Body of pancreas (tissue), 4 donors: ENCODE results near the gene GOLGA6A. TPM values are rescaled to one million over a fixed set of nuclear protein-coding genes. Genes with fewer than 3 reads are reported as not detected.
"Not testable (repeated sequence)": the region's sequence is repeated elsewhere in the genome, so short reads cannot be mapped to it uniquely, and the experiment has no call there.

ENCODE experiments used
- ATAC-seq: fragments of 150-250 bp; one replicate; pipeline ENCODE4 v1.9.1; 2016
- DNase-seq, 4 donors: peaks; one replicate each; pipeline ENCODE4 v3.0.0-alpha.2; 2019
- H3K27ac ChIP-seq, 4 donors: fragments of 200-600 bp; sonication (generic); 1 replicate in 3 of 4; 2 replicates in 1 of 4; pipeline versions ENCODE4 v1.5.1 to v1.6.1; 2016 to 2019; ENCODE audit warnings: mild to moderate bottlenecking in 1 of 4, mixed read lengths in 1 of 4, moderate library complexity in 1 of 4
- H3K27me3 ChIP-seq, 2 donors: fragments of 200-600 bp; sonication (generic); one replicate each; pipeline ENCODE4 v1.6.0; 2016; ENCODE audit warnings: mild to moderate bottlenecking in 1 of 2
- H3K36me3 ChIP-seq, 2 donors: fragments of 200-600 bp; sonication (generic); replicated peaks in 1 of 2; 2 replicates each; pipeline ENCODE4 v1.5.1; 2016; ENCODE audit warnings: low read depth in 2 of 2; ENCODE audit not compliant: insufficient read depth in 1 of 2
- H3K4me1 ChIP-seq: fragments of 200-600 bp; sonication (generic); one replicate; pipeline ENCODE4 v1.6.0; 2016
- H3K4me3 ChIP-seq, 2 donors: fragments of 200-600 bp; sonication (generic); 1 replicate in 1 of 2; 2 replicates in 1 of 2; pipeline ENCODE4 v1.5.1; 2016 to 2019
- H3K9me3 ChIP-seq, 3 donors: fragments of 200-600 bp; sonication (generic); 1 replicate in 2 of 3; 2 replicates in 1 of 3; pipeline ENCODE4 v1.5.1; 2016
- CTCF ChIP-seq, 7 experiments: fragments of 450-650 bp in 4 of 7; fragments of 200-600 bp in 3 of 7; sonication (generic) in 3 of 7; IDR thresholded peaks; one replicate each; pipeline ENCODE4 v1.5.1; 2016 to 2019; ENCODE audit warnings: antibody characterized with exemption in 7 of 7
- POLR2A ChIP-seq, 3 donors: fragments of 450-650 bp; IDR thresholded peaks; one replicate each; pipeline ENCODE4 v1.6.1; 2016; ENCODE audit warnings: antibody characterized with exemption in 3 of 3, mild to moderate bottlenecking in 2 of 3
- WGBS, 2 donors: methylation state at CpG; one replicate each; pipeline ENCODE4 v1.1.5; 2017; 5-methylcytosine and 5-hydroxymethylcytosine counted together
- intact Hi-C: fragments of 100-400 bp; cut with DNase I; formaldehyde crosslinking; loops from one replicate; pipeline ENCODE4 v1.15.1; 2023
- total RNA-seq, 2 donors: library from RNA; depleted of rRNA; stranded (reverse); fragments of >200 nt; gene quantifications; one replicate each; pipeline ENCODE4 v1.1.0, GENCODE V29; 2016

The GOLGA6A gene
- total RNA-seq, 2 donors from 2014 or later = not detected

DNA sequence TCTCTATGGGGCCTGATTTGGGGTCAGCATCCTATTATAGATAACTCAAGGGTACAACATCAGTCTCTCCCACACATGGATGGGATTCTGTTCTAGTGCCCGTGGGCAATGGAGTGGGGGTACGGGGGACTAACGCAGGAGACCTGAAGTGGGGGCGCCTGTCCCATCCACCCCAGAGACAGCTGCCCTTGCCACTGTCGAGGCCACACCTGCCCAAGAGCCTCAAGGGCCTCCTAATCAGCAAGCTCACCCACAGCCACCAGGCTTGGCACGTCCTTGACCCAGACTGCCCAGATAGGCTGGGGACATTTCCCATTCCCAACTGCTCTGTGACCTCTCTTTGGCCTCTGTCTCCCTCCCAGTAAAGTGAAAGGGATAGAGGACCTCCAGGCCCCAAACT, 39.5 kb upstream of the GOLGA6A start:
- ATAC-seq (no peak), DNase-seq (no peak)
- intact Hi-C loops = no loop called here
- peaks cover 0 to 3% of the 10 kb centered on the region in 2 donors for H3K27me3 ChIP-seq
- no peak overlapping the region for H3K4me3 ChIP-seq
- 63 to 67% methylated on average over 4 to 6 of the region's 6 CpGs for WGBS, 2 donors
- TF ChIP-seq POLR2A (IDR thresholded peaks at IDR 0.05) = no peak
- no peak for TF ChIP-seq CTCF (IDR thresholded peaks at IDR 0.05)
- H3K4me1 ChIP-seq = no peaks in the 10 kb centered on the region
- H3K9me3 ChIP-seq = no peaks in the 10 kb centered on the region
- H3K36me3 ChIP-seq = no peaks in the 10 kb centered on the region
- no peak overlapping the region for H3K27ac ChIP-seq

DNA sequence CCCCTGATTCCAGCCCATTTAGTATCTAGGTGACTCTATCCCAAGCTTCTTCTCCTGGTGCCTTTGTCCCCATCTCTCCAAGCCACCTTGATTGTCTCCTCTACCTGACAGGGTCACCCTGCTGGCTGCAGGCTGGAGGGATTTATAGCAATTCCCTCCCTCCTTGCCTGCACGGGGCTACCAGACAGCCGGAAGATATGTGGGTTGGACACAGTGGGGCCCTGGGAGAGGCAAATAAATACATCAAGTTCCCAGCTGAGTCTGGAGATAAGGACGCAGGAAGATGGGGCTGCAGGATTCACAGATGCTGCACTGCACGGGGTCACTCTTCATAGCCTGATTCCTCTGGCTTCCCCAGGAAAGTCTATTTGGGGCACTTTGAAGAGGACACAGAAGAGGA, 38.7 kb upstream of the GOLGA6A start:
- H3K4me1 ChIP-seq = no peaks in the 10 kb centered on the region
- no peaks in the 10 kb centered on the region for H3K9me3 ChIP-seq
- H3K27ac ChIP-seq = no peak overlapping the region
- WGBS, 2 donors = 8 to 13% methylated on average over 4 of the region's 4 CpGs
- no peak for ATAC-seq
- intact Hi-C loops = no loop called here
- H3K36me3 ChIP-seq = no peaks in the 10 kb centered on the region
- H3K27me3 ChIP-seq = peaks cover 0 to 3% of the 10 kb centered on the region in 2 donors
- no peak for DNase-seq
- TF ChIP-seq POLR2A (IDR thresholded peaks at IDR 0.05) (no peak), CTCF (IDR thresholded peaks at IDR 0.05) (no peak)
- no peak overlapping the region for H3K4me3 ChIP-seq

GRCh38 chr15:74120426-74120825, 38.1 kb upstream of the GOLGA6A start:
- intact Hi-C loops = no loop called here
- peaks cover 0 to 3% of the 10 kb centered on the region in 2 donors for H3K27me3 ChIP-seq
- H3K27ac ChIP-seq = no peak overlapping the region
- no peaks in the 10 kb centered on the region for H3K4me1 ChIP-seq
- TF ChIP-seq POLR2A (IDR thresholded peaks at IDR 0.05) (no peak), CTCF (IDR thresholded peaks at IDR 0.05) (no peak)
- H3K9me3 ChIP-seq = no peaks in the 10 kb centered on the region
- H3K4me3 ChIP-seq = no peak overlapping the region
- WGBS, 2 donors = 49 to 58% methylated on average over 6 of the region's 6 CpGs
- no peaks in the 10 kb centered on the region for H3K36me3 ChIP-seq
- DNase-seq (no peak), ATAC-seq (no peak)

- Histone ChIP-seq H3K4me1 (no peaks in the 10 kb centered on the region), H3K9me3 (no peaks in the 10 kb centered on the region), H3K4me3 (no peak overlapping the region), H3K36me3 (no peaks in the 10 kb centered on the region), H3K27me3 (no peaks in the 10 kb centered on the region), H3K27ac (no peak overlapping the region)
- no peak for TF ChIP-seq POLR2A (IDR thresholded peaks at IDR 0.05)
- no peak for TF ChIP-seq CTCF (IDR thresholded peaks at IDR 0.05)
- ATAC-seq (no peak), DNase-seq (no peak)
- intact Hi-C loops = no loop called here
- 59 to 76% methylated on average over 7 of the region's 7 CpGs for WGBS, 2 donors
Measured at GRCh38 chr15:74109713-74110112, 27.4 kb upstream of the GOLGA6A start.

DNA sequence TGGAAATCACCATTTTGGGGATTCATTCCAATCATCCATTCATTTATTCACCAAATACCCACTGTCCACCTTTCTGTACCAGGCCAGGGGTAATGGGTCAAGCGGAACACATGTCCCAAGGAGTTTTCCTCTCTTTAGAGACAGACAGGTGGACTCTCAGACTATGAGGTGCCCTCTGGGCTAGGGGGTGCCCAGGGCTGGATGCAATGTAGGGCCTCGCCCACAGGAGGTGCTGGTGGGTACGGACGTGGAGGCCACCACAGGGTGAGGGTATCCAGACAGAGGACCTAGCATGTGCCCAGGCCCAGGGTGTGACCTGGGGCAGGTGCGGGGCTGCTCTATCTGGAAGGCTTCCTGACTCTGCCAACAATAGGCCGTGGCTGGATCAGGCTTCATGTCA, 26.3 kb upstream of the GOLGA6A start:
- 59 to 74% methylated on average over 6 of the region's 6 CpGs for WGBS, 2 donors
- DNase-seq, H3K27ac ChIP-seq, H3K4me3 ChIP-seq, H3K4me1 ChIP-seq, H3K27me3 ChIP-seq, H3K36me3 ChIP-seq, intact Hi-C loops, H3K9me3 ChIP-seq, ATAC-seq: not testable (repeated sequence)
